Measurements from ENCODE around the gene MYH4.

MYH4 gene

DNA sequence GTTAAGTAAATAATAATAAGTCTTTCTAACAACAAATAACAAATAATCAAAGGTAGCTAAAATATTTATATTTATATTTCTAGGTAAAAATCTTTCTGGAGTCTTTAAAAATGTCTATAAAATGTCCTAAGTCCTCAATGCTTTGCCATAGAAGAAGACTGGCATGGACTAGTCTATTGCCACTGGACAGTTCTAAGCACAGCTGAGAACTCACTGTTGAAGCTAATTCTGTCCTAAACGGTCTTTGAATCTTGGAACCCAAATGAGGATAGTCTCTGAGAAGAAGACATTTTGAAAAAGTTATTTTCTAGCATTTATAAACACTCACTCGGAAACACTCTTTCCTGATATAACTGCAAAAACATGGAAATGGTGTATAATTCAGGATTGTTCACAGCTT is 48.1 kb downstream of the MYH4 start:
- no peak for DNase-seq

DNA sequence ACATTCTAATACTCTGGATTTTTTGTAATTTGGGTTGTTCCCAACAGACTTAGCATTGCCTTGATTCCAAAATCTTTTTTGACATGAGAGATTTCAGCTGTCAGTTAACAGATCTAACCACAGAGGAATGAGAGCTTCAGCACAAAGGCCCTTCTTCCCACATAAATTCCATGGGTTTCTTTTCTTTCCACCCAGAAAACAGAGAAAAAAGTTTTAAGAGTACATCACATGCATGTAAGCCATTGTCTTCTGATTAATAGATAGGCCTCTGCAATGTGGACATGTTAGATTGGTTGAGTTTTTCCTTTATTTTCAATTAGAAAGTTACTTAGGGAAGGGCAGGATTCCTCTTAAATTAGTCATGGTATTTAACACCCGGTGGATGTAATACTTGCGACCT is 48.5 kb downstream of the MYH4 start:
- no peak for DNase-seq

DNA sequence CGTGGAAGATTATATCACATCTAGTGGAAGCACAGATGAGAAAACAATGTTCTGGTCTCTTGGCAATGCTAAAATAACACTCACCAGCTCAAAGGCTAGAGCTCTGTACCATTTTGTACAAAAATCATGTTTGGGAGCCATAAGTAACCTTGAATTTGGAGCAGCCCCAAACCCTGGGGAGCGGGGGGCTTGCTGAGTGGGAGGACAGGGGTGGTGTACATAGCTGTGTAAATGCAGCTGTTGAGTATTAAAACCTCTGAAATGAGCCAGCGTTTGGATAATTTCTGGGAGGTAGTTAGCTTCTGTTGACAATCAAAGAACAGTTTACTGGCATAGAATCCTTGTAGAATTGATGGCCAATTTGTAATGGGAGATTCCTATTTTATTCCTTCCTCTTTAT is 51.9 kb downstream of the MYH4 start:
- no peak for DNase-seq

DNA sequence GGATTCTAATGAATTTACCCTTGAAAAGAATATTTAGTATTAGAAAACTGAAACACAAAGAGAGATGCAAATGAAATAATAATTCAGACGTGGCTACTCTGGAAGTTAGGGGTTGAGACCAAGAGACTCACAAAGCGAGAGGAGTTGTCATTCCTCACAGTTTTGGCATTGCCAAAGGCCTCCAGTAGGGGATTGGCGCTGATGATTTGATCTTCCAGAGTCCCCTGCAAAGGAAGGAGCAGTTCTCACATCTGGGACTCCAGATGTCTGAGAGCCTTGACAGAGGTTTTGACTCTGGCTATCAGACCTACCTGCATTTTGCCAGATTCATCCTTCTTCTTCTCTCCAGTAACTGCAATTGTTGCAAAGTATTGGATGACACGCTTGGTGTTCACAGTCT is 54.2 kb downstream of the MYH4 start:
- no peak for DNase-seq

DNA sequence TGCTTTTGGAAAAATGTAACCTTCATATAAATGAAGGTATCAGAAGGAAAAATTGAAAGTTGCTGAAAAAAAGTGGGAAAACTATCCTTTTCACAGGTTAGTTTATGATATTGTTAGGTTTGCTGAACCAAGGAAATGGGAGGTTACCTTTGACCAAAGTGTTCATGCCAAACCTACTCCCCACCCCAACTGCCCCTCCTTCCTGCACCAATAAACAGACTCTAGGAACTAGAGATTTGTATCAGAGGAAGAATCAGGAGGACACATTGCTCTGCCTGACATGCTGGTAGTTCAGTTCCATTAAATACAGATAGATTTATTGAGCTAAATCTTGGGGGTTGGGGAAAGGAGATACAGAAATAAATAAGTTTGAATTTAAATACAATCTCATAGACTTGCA is 65.8 kb downstream of the MYH4 start:
- DNase-seq, result no peak

DNA sequence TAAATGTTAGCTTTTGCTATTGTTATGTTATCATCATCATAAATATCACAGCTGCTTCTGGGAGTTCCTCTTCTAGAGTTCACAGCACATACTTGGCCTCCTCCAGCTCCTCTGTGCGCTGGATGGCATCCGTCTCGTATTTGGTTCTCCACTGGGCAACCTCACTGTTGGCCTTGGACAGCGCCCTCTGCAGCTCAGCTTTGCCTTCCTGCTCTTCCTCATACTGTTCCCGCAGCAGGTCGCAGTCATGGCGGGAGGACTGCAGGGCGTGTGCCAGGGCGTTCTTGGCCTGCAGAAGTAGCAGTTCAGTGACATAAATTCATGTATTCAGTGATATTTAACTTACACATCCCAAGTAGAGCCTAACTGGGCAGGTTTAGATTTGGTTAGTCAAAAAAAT is 71.0 kb downstream of the MYH4 start:
- no peak for DNase-seq

DNA sequence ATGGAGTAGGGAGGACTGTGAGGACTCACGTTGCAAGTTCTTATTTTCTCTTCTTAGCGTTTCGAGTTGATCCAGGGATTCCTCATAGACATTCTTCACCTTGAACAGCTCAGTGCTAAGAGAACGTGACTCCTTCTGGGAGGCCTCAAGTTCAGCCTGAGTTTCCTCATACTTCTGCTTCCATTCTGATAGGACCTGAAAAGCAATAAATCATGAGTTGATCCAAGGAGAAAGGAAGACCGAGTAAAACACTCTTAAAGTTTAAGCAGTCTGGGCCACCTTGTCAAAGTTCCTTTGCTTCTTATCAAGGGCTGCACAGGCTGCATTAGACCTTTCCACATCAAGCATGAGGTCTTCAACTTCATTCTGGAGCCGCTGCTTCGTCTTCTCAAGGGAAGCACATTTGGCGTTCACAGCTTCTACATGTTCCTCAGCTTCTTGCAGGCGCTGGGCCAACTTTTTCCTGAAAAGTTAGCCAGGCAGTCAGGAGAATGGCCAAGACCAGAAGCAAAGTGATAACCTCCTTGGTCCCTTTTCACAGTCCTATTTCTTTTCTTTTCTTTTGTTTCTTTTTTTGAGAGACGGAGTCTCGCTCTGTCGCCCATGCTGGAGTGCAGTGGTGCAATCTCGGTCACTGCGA is 72.7 kb downstream of the MYH4 start:
- DNase-seq, result no peak

DNA sequence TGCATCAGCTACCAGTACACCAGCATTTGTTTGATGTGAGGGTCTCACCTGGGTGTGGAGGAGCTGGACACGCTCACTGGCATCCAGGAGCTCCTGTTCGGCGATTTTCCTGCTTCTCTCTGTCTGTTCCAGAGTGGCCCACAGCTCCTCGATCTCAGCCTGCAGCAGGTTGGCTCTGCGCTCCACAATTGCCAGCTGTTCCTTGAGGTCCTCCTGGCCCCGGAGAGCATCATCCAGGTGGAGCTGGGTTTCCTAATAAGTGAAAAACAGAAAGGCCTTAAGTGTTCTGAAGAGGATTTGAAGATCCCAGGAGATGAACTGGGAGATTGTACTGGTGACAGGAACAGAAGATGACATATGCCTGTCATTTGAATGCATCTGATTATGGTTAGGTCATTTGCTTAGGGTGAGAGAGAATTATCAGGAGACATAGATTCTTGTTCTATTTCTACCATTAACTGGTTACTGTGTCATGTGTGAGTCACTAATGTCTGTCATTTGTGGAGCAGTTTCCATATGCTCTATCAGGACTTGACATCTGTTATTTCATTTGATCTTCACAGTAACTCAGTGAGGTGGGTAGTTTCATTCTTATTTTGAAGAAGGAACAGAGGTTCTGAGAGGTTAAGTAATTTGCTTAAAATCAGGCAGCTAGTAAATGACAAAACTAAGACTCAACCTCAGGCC is 75.0 kb downstream of the MYH4 start:
- DNase-seq, result no peak

Data from EL (cell line).